Keratinocyte (primary cell): ENCODE measurements around the gene ALG3. TPM values are rescaled to one million over a fixed set of nuclear protein-coding genes. Genes with fewer than 3 reads are reported as not detected.

Source experiments
- DNase-seq: peaks from one replicate; pipeline ENCODE4 v3.0.0-alpha.2; 2011; ENCODE audit warnings: low read depth, missing footprints, low spot score
- FAIRE-seq: peaks from 2 replicates; lab custom pipeline; 2011; peaks lifted over from hg19 to GRCh38; lab: Jason Lieb, UNC
- H2AFZ ChIP-seq: 2 replicates; pipeline ENCODE4 v1.6.0; 2012; ENCODE audit warnings: low read length, control low read depth, inconsistent platforms; ENCODE audit not compliant: control insufficient read depth
- H3K27ac ChIP-seq: 2 replicates; pipeline ENCODE4 v1.5.1; 2011; ENCODE audit warnings: low read length; ENCODE audit not compliant: control insufficient read depth, insufficient read depth
- H3K27me3 ChIP-seq: 3 replicates; pipeline ENCODE4 v1.6.0; 2011; ENCODE audit warnings: low read length; ENCODE audit not compliant: control insufficient read depth, insufficient read depth; ENCODE audit errors: extremely low read depth
- H3K36me3 ChIP-seq, 2 experiments: 2 replicates in 1 of 2; 3 replicates in 1 of 2; pipeline ENCODE4 v1.5.1; 2011; ENCODE audit warnings: low read length in 2 of 2, mild to moderate bottlenecking in 1 of 2; ENCODE audit not compliant: control insufficient read depth in 2 of 2, insufficient read depth in 2 of 2; ENCODE audit errors: extremely low read depth in 1 of 2
- H3K4me1 ChIP-seq: 3 replicates; pipeline ENCODE4 v1.5.1; 2011; ENCODE audit warnings: low read length; ENCODE audit not compliant: control insufficient read depth, insufficient read depth; ENCODE audit errors: extremely low read depth
- H3K4me2 ChIP-seq: 3 replicates; pipeline ENCODE4 v1.6.0; 2011; ENCODE audit warnings: low read depth, low read length; ENCODE audit not compliant: control insufficient read depth, insufficient read depth; ENCODE audit errors: extremely low read depth
- H3K4me3 ChIP-seq, 3 experiments: fragments of 200-600 bp in 1 of 3; sonication (generic) in 1 of 3; 2 replicates in 2 of 3; 3 replicates in 1 of 3; pipeline ENCODE4 v1.5.1; 2011 to 2016; ENCODE audit warnings: low read length in 3 of 3, mild to moderate bottlenecking in 3 of 3, control low read depth in 2 of 3, inconsistent platforms in 1 of 3, low read depth in 1 of 3, mixed read lengths in 1 of 3, mixed run types in 1 of 3, moderate library complexity in 1 of 3; ENCODE audit not compliant: control insufficient read depth in 2 of 3, insufficient read depth in 2 of 3; ENCODE audit errors: extremely low read depth in 1 of 3
- H3K79me2 ChIP-seq: 2 replicates; pipeline ENCODE4 v1.6.0; 2012; ENCODE audit warnings: low read length; ENCODE audit not compliant: control insufficient read depth, insufficient read depth
- H3K9ac ChIP-seq: 3 replicates; pipeline ENCODE4 v1.6.0; 2011; ENCODE audit warnings: low read length; ENCODE audit not compliant: control insufficient read depth, insufficient read depth; ENCODE audit errors: extremely low read depth
- H3K9me1 ChIP-seq: 3 replicates; pipeline ENCODE4 v1.6.0; 2011; ENCODE audit warnings: low read length; ENCODE audit not compliant: control insufficient read depth, insufficient read depth; ENCODE audit errors: extremely low read depth
- H3K9me3 ChIP-seq: 2 replicates; pipeline ENCODE4 v1.5.1; 2012; ENCODE audit warnings: low read depth, low read length; ENCODE audit not compliant: control insufficient read depth
- H4K20me1 ChIP-seq: 3 replicates; pipeline ENCODE4 v1.6.0; 2011; ENCODE audit warnings: low read length; ENCODE audit not compliant: control insufficient read depth, insufficient read depth; ENCODE audit errors: extremely low read depth
- CTCF ChIP-seq, 3 experiments: IDR thresholded peaks in 1 of 3; conservative IDR thresholded peaks in 1 of 3; optimal IDR thresholded peaks in 1 of 3; 2 replicates in 2 of 3; 3 replicates in 1 of 3; pipeline versions ENCODE3 to v1.5.1; 2011; ENCODE audit warnings: low read length in 3 of 3, mild to moderate bottlenecking in 3 of 3, moderate library complexity in 2 of 3, control low read depth in 1 of 3, inconsistent platforms in 1 of 3; ENCODE audit not compliant: insufficient read depth in 2 of 3; ENCODE audit errors: extremely low read depth in 1 of 3
- EZH2 ChIP-seq: IDR thresholded peaks from one replicate; pipeline ENCODE4 v1.6.1; 2012; ENCODE audit warnings: inconsistent platforms, mild to moderate bottlenecking, low read length, moderate library complexity
- dilution Hi-C: fragments of 300-500 bp; cut with MboI; formaldehyde crosslinking; loops from one replicate; pipeline ENCODE4 v1.7.0; 2020; ENCODE audit warnings: low sequenced_read_pairs; ENCODE audit not compliant: extremely low pct_ligation_motif_present
- polyA plus RNA-seq, 5 experiments: library from polyadenylated mRNA; depleted of rRNA in 3 of 5; stranded (reverse) in 3 of 5; stranded (forward) in 1 of 5; unstranded in 1 of 5; fragments of >200 nt; gene quantifications; 1 replicate in 1 of 5; 2 replicates in 3 of 5; 3 replicates in 1 of 5; pipeline versions ENCODE4 v1.2.1 to v1.2.3, GENCODE V29; 2011 to 2012; ENCODE audit warnings: missing spikeins in 2 of 5, low read depth in 1 of 5, low replicate concordance in 1 of 5

The ALG3 gene
- polyA plus RNA-seq, 1 donor (not counting 4 experiments of a cell fraction or from before 2014, with no cell fraction given), result 48.2 TPM

GRCh38 chr3:184295771-184296170, 47.0 kb upstream of the ALG3 start:
- Histone ChIP-seq H3K9me1 (no peaks in the 10 kb centered on the region), H3K27me3 (no peaks in the 10 kb centered on the region), H2AFZ (no peak overlapping the region), H3K4me1 (peaks cover 7% of the 10 kb centered on the region), H3K36me3 (peaks cover 0 to 3% of the 10 kb centered on the region in 2 experiments), H3K9ac (no peak overlapping the region), H3K4me2 (no peak overlapping the region), H3K4me3 (no peak overlapping the region), H3K9me3 (no peaks in the 10 kb centered on the region), H3K27ac (no peak overlapping the region), H3K79me2 (peaks cover 16% of the 10 kb centered on the region), H4K20me1 (no peaks in the 10 kb centered on the region)
- no peak for DNase-seq
- no peak for FAIRE-seq
- TF ChIP-seq EZH2 (no peak), CTCF (optimal IDR thresholded peaks at IDR 0.05 in 1 of 3, IDR thresholded peaks at IDR 0.05 in 1 of 3, conservative IDR thresholded peaks at IDR 0.05 in 1 of 3; ENCODE audit: extremely low read depth in 1 of 3, insufficient read depth in 2 of 3, low read length in 3 of 3) (no peak)
- dilution Hi-C loops, result no loop called here

- Histone ChIP-seq H3K27ac (no peak overlapping the region), H3K4me3 (no peak overlapping the region), H3K27me3 (no peaks in the 10 kb centered on the region), H3K4me1 (no peaks in the 10 kb centered on the region), H3K4me2 (no peak overlapping the region), H4K20me1 (no peaks in the 10 kb centered on the region), H3K9ac (no peak overlapping the region), H3K36me3 (no peaks in the 10 kb centered on the region), H3K79me2 (no peaks in the 10 kb centered on the region), H3K9me1 (no peaks in the 10 kb centered on the region), H2AFZ (no peak overlapping the region), H3K9me3 (no peaks in the 10 kb centered on the region)
- FAIRE-seq, result no peak
- DNase-seq, result no peak
- dilution Hi-C loops, result no loop called here
- TF ChIP-seq CTCF (optimal IDR thresholded peaks at IDR 0.05 in 1 of 3, IDR thresholded peaks at IDR 0.05 in 1 of 3, conservative IDR thresholded peaks at IDR 0.05 in 1 of 3; ENCODE audit: extremely low read depth in 1 of 3, insufficient read depth in 2 of 3, low read length in 3 of 3) (no peak), EZH2 (no peak)
Observed at GRCh38 chr3:184291738-184292445, 43.1 kb upstream of the ALG3 start.
